K562 (cell line): Measurements from ENCODE around the gene SPOCD1. TPM values are rescaled to one million over a fixed set of nuclear protein-coding genes. Genes with fewer than 3 reads are reported as not detected.

Source experiments
- BDP1 ChIP-seq: IDR thresholded peaks from 3 replicates; pipeline ENCODE4 v1.6.1; 2011; ENCODE audit not compliant: insufficient read length, insufficient read depth
- POLR3G ChIP-seq: IDR thresholded peaks from 2 replicates; pipeline ENCODE4 v1.6.1; 2011; ENCODE audit not compliant: insufficient read length, insufficient replicate concordance; ENCODE audit errors: extremely low read depth
- SMARCE1 ChIP-seq: fragments of 450-650 bp; IDR thresholded peaks from 2 replicates; pipeline ENCODE4 v1.7.1; 2016; ENCODE audit warnings: mild to moderate bottlenecking
- THRA ChIP-seq: fragments of 450-650 bp; IDR thresholded peaks from 2 replicates; pipeline ENCODE4 v1.6.1; 2017; ENCODE audit warnings: mild to moderate bottlenecking, moderate library complexity
- U2AF2 ChIP-seq: fragments of 200-400 bp; formaldehyde crosslinking; optimal IDR thresholded peaks from 2 replicates; pipeline ENCODE3; 2017; ENCODE audit warnings: low read depth, mild to moderate bottlenecking, low read length
- YBX1 ChIP-seq: fragments of 450-650 bp; IDR thresholded peaks from 2 replicates; pipeline ENCODE4 v1.7.1; 2016; ENCODE audit warnings: mild to moderate bottlenecking
- ZBED1 ChIP-seq: IDR thresholded peaks from 2 replicates; pipeline ENCODE4 v1.6.1; 2014
- ZFP30 ChIP-seq: fragments of 250-450 bp; sonication (Bioruptor Pico); IDR thresholded peaks from 2 replicates; pipeline ENCODE4 v1.8.0; 2022; ENCODE audit warnings: moderate library complexity, mild to moderate bottlenecking, inconsistent platforms, borderline replicate concordance
- ZNF274 ChIP-seq: IDR thresholded peaks from 2 replicates; pipeline ENCODE4 v1.6.1; 2011; ENCODE audit warnings: low read depth, mild to moderate bottlenecking, low read length, moderate library complexity, borderline replicate concordance
- polyA plus RNA-seq, 8 experiments: library from polyadenylated mRNA; depleted of rRNA in 4 of 8; stranded (reverse) in 5 of 8; unstranded in 3 of 8; fragments of >200 nt; fragmentation: Nextera tagmentation in 2 of 8; fragmentation: Illumina TruSeq in 1 of 8; extraction: Ambion mirVana in 2 of 8; extraction: Trizol in 1 of 8; gene quantifications; 2 replicates each; pipeline versions ENCODE4 v1.2.1 to v1.2.3, GENCODE V29; 2011 to 2014; ENCODE audit warnings: inconsistent platforms in 1 of 8, missing spikeins in 1 of 8
- total RNA-seq, 7 experiments: library from RNA; depleted of rRNA in 6 of 7; stranded (reverse); fragments of >200 nt in 6 of 7; fragmentation: Illumina TruSeq in 2 of 7; extraction: Trizol in 2 of 7; gene quantifications; 2 replicates each; pipeline versions ENCODE4 v1.2.1 to v1.2.3, GENCODE V29; 2011 to 2021; ENCODE audit warnings: low replicate concordance in 1 of 7
- TF ChIP-seq, protein P1 (sequence below): sonication (generic); formaldehyde crosslinking; IDR thresholded peaks from 2 replicates; pipeline ENCODE4 v1.8.1; 2023; ENCODE audit warnings: missing genetic modification reagents, mild to moderate bottlenecking, borderline replicate concordance
- TF ChIP-seq, protein P2 (sequence below): fragments of 250-450 bp; sonication (Bioruptor Pico); IDR thresholded peaks from 2 replicates; pipeline ENCODE4 v1.5.0; 2021
- TF ChIP-seq, protein P3 (sequence below): fragments of 450-650 bp; IDR thresholded peaks from 2 replicates; pipeline ENCODE4 v1.6.1; 2016; ENCODE audit warnings: low read depth

The SPOCD1 gene
- total and polyA plus RNA-seq, 9 of the 15 experiments (the other 6 are each of a cell fraction or from before 2014, with no cell fraction given): 0.03 to 0.71 (median 0.26) TPM; not detected in 1

GRCh38 chr1:31789259-31790065 lies 26.4 kb downstream of the SPOCD1 start (continued):
- TF ChIP-seq, protein P1, sequence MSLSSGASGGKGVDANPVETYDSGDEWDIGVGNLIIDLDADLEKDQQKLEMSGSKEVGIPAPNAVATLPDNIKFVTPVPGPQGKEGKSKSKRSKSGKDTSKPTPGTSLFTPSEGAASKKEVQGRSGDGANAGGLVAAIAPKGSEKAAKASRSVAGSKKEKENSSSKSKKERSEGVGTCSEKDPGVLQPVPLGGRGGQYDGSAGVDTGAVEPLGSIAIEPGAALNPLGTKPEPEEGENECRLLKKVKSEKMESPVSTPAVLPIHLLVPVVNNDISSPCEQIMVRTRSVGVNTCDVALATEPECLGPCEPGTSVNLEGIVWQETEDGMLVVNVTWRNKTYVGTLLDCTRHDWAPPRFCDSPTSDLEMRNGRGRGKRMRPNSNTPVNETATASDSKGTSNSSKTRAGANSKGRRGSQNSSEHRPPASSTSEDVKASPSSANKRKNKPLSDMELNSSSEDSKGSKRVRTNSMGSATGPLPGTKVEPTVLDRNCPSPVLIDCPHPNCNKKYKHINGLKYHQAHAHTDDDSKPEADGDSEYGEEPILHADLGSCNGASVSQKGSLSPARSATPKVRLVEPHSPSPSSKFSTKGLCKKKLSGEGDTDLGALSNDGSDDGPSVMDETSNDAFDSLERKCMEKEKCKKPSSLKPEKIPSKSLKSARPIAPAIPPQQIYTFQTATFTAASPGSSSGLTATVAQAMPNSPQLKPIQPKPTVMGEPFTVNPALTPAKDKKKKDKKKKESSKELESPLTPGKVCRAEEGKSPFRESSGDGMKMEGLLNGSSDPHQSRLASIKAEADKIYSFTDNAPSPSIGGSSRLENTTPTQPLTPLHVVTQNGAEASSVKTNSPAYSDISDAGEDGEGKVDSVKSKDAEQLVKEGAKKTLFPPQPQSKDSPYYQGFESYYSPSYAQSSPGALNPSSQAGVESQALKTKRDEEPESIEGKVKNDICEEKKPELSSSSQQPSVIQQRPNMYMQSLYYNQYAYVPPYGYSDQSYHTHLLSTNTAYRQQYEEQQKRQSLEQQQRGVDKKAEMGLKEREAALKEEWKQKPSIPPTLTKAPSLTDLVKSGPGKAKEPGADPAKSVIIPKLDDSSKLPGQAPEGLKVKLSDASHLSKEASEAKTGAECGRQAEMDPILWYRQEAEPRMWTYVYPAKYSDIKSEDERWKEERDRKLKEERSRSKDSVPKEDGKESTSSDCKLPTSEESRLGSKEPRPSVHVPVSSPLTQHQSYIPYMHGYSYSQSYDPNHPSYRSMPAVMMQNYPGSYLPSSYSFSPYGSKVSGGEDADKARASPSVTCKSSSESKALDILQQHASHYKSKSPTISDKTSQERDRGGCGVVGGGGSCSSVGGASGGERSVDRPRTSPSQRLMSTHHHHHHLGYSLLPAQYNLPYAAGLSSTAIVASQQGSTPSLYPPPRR (CRISPR knock-in tag): no peak
- no peak for TF ChIP-seq YBX1
- no peak for TF ChIP-seq ZNF274
- TF ChIP-seq SMARCE1: no peak
- no peak for TF ChIP-seq THRA
- TF ChIP-seq ZFP30 (CRISPR knock-in tag): no peak
- TF ChIP-seq U2AF2: no peak
- no peak for TF ChIP-seq BDP1
- no peak for TF ChIP-seq ZBED1
- TF ChIP-seq, protein P2, sequence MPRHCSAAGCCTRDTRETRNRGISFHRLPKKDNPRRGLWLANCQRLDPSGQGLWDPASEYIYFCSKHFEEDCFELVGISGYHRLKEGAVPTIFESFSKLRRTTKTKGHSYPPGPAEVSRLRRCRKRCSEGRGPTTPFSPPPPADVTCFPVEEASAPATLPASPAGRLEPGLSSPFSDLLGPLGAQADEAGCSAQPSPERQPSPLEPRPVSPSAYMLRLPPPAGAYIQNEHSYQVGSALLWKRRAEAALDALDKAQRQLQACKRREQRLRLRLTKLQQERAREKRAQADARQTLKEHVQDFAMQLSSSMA (CRISPR knock-in tag): no peak
- TF ChIP-seq, protein P3, sequence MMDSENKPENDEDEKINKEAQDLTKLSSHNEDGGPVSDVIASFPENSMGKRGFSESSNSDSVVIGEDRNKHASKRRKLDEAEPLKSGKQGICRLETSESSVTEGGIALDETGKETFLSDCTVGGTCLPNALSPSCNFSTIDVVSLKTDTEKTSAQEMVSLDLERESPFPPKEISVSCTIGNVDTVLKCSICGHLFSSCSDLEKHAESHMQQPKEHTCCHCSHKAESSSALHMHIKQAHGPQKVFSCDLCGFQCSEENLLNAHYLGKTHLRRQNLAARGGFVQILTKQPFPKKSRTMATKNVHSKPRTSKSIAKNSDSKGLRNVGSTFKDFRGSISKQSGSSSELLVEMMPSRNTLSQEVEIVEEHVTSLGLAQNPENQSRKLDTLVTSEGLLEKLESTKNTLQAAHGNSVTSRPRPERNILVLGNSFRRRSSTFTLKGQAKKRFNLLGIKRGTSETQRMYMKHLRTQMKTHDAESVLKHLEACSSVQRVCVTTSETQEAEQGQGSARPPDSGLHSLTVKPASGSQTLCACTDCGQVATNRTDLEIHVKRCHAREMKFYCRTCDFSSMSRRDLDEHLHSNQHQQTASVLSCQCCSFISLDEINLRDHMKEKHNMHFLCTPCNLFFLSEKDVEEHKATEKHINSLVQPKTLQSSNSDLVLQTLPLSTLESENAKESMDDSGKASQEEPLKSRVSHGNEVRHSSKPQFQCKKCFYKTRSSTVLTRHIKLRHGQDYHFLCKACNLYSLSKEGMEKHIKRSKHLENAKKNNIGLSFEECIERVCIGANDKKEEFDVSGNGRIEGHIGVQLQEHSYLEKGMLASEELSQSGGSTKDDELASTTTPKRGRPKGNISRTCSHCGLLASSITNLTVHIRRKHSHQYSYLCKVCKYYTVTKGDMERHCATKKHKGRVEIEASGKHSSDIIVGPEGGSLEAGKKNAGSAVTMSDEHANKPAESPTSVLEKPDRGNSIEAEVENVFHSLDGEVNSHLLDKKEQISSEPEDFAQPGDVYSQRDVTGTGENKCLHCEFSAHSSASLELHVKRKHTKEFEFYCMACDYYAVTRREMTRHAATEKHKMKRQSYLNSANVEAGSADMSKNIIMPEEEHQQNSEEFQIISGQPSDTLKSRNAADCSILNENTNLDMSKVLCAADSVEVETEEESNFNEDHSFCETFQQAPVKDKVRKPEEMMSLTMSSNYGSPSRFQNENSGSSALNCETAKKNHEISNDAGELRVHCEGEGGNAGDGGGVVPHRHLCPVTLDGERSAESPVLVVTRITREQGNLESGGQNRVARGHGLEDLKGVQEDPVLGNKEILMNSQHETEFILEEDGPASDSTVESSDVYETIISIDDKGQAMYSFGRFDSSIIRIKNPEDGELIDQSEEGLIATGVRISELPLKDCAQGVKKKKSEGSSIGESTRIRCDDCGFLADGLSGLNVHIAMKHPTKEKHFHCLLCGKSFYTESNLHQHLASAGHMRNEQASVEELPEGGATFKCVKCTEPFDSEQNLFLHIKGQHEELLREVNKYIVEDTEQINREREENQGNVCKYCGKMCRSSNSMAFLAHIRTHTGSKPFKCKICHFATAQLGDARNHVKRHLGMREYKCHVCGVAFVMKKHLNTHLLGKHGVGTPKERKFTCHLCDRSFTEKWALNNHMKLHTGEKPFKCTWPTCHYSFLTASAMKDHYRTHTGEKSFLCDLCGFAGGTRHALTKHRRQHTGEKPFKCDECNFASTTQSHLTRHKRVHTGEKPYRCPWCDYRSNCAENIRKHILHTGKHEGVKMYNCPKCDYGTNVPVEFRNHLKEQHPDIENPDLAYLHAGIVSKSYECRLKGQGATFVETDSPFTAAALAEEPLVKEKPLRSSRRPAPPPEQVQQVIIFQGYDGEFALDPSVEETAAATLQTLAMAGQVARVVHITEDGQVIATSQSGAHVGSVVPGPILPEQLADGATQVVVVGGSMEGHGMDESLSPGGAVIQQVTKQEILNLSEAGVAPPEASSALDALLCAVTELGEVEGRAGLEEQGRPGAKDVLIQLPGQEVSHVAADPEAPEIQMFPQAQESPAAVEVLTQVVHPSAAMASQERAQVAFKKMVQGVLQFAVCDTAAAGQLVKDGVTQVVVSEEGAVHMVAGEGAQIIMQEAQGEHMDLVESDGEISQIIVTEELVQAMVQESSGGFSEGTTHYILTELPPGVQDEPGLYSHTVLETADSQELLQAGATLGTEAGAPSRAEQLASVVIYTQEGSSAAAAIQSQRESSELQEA: no peak
- no peak for TF ChIP-seq POLR3G
